Muscle layer of duodenum (tissue), 2 donors: ENCODE data around the gene CAPSL.
A peak's percentile ranks its signal among the peaks of the same experiment; 100 is the strongest.
"Not testable (repeated sequence)": the region's sequence is repeated elsewhere in the genome, so short reads cannot be mapped to it uniquely, and the experiment has no call there.

Experiments used
- H3K27ac ChIP-seq: one replicate; pipeline ENCODE4 v1.7.0; 2013; ENCODE audit warnings: mild to moderate bottlenecking, low read length
- H3K27me3 ChIP-seq: one replicate; pipeline ENCODE4 v1.7.0; 2013; ENCODE audit warnings: low read depth, mild to moderate bottlenecking, control low read depth, low read length
- H3K36me3 ChIP-seq, 2 donors: one replicate each; pipeline ENCODE4 v1.7.0; 2013; ENCODE audit warnings: low read length in 2 of 2, control low read depth in 1 of 2, mild to moderate bottlenecking in 1 of 2; ENCODE audit not compliant: insufficient read depth in 2 of 2, control insufficient read depth in 1 of 2
- H3K4me1 ChIP-seq, 2 donors: one replicate each; pipeline ENCODE4 v1.7.0; 2013; ENCODE audit warnings: low read length in 2 of 2, mild to moderate bottlenecking in 2 of 2, control low read depth in 1 of 2, moderate library complexity in 1 of 2; ENCODE audit not compliant: insufficient read depth in 2 of 2, control insufficient read depth in 1 of 2
- H3K4me3 ChIP-seq, 2 donors: one replicate each; pipeline ENCODE4 v1.7.0; 2013; ENCODE audit warnings: low read length in 2 of 2, low read depth in 1 of 2, mild to moderate bottlenecking in 1 of 2
- H3K9me3 ChIP-seq, 2 donors: one replicate each; pipeline ENCODE4 v1.7.0; 2013; ENCODE audit warnings: low read length in 2 of 2, control low read depth in 1 of 2, mild to moderate bottlenecking in 1 of 2; ENCODE audit not compliant: control insufficient read depth in 1 of 2
- donor health status: healthy.

The CAPSL gene

DNA sequence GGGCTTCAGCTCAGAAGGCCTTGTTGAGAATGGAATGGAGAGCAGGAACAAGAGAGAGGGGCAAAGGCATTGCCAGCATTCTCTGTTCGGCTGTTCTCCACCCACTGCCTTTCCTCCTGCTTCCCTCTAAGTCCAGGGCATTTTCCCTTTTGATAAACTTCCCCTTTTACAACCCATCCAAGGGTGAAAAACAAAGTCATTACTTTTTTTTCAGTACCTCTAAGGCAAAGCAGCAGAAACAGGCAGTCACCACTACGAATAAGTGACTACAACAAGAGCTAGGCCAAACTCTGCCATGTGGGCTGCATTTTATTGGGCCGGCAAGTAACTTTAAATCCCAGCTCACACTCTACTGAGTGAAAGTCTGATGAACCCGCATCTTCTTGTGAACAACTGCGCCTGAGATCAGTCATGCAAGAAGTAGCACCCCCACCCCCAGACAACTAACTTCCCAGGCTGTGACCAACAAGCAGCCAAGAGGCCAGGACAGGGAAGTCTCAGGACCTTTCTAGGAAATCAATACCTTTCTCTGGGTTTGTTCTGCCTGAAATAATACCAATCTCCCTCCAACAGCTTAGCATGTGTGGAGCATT is 68.6 kb downstream of the CAPSL start:
- H3K4me1 ChIP-seq, result no peaks in the 10 kb centered on the region
- no peak overlapping the region for H3K27ac ChIP-seq
- H3K36me3 ChIP-seq, result no peaks in the 10 kb centered on the region
- no peaks in the 10 kb centered on the region for H3K9me3 ChIP-seq
- no peaks in the 10 kb centered on the region for H3K27me3 ChIP-seq
- H3K4me3 ChIP-seq, result no peak overlapping the region

DNA sequence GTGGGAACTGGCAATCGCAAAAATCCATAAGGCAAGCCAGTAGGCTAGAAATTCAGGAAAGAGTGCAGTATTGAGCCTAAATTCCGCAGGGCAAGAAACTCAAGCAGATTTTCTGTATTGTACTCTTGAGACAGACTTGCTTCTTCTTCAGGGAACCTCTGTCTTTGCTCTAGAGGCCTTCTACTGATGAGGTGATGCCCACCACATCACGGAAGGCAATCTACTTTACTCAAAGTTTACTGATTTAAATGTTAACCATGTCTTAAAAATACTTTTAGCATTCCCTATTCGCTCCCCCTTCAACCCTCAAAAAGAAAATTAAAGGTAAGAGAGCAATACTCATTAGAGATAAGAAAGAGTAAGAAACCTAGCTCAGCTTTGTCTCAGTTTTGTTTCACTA is 70.4 kb downstream of the CAPSL start:
- no peaks in the 10 kb centered on the region for H3K4me1 ChIP-seq
- H3K27me3 ChIP-seq, result no peaks in the 10 kb centered on the region
- H3K36me3 ChIP-seq, result no peaks in the 10 kb centered on the region
- no peak overlapping the region for H3K27ac ChIP-seq
- H3K4me3 ChIP-seq, result no peak overlapping the region
- H3K9me3 ChIP-seq, result no peaks in the 10 kb centered on the region

DNA sequence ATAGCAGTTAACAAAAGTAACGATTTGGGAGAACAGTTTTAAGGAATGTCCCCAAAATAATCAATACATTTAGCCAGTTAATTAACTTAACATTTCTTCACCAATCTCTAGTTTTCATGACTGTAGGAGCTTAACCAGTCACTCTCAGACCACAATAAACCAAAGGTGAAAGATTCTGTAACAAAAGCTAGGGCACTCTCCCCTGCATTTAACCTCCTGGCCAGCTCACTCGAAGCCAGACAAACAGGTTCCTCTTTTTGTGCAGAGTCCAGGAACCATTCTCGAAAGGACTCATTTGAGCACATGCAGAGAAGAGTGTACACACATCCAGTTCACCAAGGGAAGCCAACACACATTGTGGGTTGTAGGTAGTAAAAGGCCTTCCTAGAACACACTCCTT is 75.3 kb downstream of the CAPSL start:
- Histone ChIP-seq H3K4me3 (no peak overlapping the region), H3K36me3 (no peaks in the 10 kb centered on the region), H3K27me3 (no peaks in the 10 kb centered on the region), H3K27ac (no peak overlapping the region), H3K4me1 (no peaks in the 10 kb centered on the region), H3K9me3 (no peaks in the 10 kb centered on the region)

DNA sequence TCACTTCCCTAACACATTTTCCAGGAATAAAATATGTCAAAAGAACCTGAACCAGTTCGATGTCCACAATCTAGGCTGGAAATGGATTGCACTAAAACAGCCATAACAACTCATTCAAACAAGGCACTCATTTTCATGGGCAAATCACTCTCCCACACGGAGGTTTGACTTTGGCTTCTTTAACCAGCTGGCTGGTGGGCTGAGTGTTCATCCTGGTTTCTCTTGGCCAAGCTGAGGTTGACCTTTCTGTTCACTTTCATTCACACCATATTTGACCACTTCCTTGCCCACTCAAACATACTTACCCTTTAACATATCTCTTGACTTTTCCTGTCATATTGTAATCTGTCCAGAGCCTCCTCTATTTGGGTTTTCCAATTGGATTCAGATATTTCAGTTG is 76.3 kb downstream of the CAPSL start:
- no peak overlapping the region for H3K27ac ChIP-seq
- H3K9me3 ChIP-seq, result no peaks in the 10 kb centered on the region
- H3K4me1 ChIP-seq, result no peaks in the 10 kb centered on the region
- no peaks in the 10 kb centered on the region for H3K27me3 ChIP-seq
- no peak overlapping the region for H3K4me3 ChIP-seq
- H3K36me3 ChIP-seq, result no peaks in the 10 kb centered on the region

DNA sequence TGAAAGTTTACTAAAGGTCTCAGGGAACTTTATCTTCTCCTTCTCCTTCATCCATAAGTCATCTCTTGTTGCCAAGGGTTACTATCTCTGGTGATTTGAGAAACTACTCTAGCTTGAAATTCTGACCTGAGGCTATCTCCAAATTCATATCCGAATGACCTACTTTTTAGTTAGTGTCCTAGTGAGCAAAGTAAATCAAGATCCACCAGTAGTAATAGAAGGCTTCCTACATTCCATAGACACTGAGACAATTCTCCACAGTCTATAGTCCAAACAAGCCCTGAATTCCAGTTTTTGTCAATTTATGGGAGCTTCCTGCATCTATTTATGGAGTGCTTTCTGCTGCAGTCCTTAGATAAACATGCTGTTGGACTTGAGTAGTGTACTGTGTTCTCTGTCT is 76.7 kb downstream of the CAPSL start:
- no peak overlapping the region for H3K27ac ChIP-seq
- no peaks in the 10 kb centered on the region for H3K9me3 ChIP-seq
- H3K4me1 ChIP-seq, result no peaks in the 10 kb centered on the region
- H3K4me3 ChIP-seq, result no peak overlapping the region
- H3K36me3 ChIP-seq, result no peaks in the 10 kb centered on the region
- no peaks in the 10 kb centered on the region for H3K27me3 ChIP-seq

DNA sequence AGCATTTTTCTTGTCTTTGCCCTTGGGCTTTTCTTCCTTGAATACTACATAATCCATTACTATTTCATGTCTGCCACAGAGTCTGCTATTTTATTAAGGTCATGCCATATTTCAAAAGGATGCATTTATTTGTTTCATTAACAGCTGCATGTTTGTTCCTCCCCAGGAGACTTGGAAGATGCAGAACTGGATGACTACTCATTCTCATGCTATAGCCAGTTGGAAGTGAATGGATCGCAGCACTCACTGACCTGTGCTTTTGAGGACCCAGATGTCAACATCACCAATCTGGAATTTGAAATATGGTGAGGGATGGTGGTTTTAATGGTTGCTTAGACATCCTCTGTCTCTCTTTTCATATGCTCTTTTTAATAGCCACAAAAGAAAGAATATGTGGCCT is 77.7 kb downstream of the CAPSL start:
- Histone ChIP-seq H3K36me3 (no peaks in the 10 kb centered on the region), H3K9me3 (no peaks in the 10 kb centered on the region), H3K4me3 (no peak overlapping the region), H3K4me1 (no peaks in the 10 kb centered on the region), H3K27me3 (no peaks in the 10 kb centered on the region), H3K27ac (no peak overlapping the region)

DNA sequence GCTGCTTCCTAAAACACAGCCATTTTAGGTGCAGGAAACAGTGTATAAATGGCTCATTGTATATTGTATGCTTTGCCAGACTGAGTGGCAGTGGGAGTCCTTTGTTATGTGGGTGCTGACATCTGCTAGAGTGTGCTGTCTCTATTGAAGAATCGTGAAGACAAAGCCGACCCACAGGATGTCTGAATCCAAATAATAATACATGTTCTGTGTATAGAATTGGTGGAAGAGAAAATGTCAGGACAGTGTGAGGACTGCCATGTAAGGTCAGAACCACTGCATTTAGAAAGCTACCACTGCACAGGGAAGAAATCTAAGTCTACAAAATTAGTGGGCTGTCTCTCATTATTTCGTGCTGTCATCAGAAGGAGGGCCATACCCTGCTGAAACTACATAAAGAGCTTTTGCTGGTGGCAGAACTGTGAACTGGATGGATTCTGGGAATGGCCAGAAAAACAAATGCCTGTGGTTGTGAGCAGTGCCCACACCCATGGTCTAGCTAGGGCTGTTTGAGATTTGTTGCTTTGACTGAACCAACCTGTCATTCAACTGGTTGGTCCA is 79.2 kb downstream of the CAPSL start:
- H3K4me3 ChIP-seq, result peak overlapping the region in 1 of 2 donors; percentile 11

DNA sequence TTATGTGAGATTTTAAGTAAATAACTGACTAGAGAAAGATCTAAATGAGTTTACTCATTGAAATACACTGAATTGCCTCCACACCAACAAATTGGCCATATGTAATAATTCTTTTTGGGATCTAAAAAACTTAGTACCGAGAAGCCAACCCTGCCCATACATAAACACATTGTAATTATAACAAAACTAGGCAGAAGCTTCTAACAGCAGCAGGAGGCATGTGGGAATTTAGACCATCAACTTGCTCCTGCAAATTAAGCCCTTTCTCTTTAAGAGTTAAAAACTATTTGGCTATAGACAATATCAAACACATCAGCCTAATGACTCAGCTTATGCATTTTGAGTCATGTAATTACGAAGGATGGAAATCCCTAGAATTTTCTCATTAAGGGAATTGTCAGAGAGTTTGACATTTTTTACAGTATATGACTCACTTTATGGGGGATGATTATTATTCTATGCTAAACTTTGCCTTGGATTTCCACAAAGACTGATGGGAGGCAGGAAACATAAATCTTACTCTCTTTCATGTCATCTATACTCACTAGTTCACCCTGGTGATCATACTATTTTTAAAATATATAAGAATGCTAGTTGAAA is 80.7 kb downstream of the CAPSL start:
- Histone ChIP-seq H3K27ac (no peak overlapping the region), H3K4me3 (no peak overlapping the region)

More for the DNA sequence above, 79.2 kb downstream of the CAPSL start:
- H3K9me3 ChIP-seq, result no peaks in the 10 kb centered on the region
- H3K27me3 ChIP-seq, result no peaks in the 10 kb centered on the region
- H3K36me3 ChIP-seq, result no peaks in the 10 kb centered on the region
- H3K4me1 ChIP-seq, result no peaks in the 10 kb centered on the region
- H3K27ac ChIP-seq, result peak overlapping the region; percentile 36

DNA sequence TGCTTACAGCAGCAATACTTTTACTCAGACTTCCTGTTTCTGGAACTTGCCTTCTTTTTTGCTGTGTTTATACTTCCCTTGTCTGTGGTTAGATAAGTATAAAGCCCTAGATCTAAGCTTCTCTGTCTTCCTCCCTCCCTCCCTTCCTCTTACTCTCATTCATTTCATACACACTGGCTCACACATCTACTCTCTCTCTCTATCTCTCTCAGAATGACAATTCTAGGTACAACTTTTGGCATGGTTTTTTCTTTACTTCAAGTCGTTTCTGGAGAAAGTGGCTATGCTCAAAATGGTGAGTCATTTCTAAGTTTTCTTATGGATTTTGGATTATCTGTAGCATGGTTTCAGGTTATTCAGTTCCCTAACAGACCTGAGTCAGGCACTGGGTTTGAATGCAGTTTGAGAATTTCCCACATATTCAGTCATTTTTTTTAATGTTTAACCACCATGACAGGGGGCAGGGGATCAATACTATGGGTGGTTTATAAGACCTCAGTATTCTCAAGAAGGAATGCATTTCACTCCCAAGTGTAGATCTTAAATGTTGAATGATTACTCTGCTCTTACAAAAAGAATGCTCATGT is 81.6 kb downstream of the CAPSL start, which contains the start of gene IL7R:
IL7R (plus strand) TSS at position 127 of the 587 bp plus-strand sequence; CDS start at position 214, 87 bp downstream.
- H3K27ac ChIP-seq, result no peak within 1 kb of the TSS
- no peak within 1 kb of the TSS for H3K4me3 ChIP-seq

More for the DNA sequence above, 80.7 kb downstream of the CAPSL start:
- H3K27me3 ChIP-seq, result no peaks in the 10 kb centered on the region
- no peaks in the 10 kb centered on the region for H3K36me3 ChIP-seq
- no peaks in the 10 kb centered on the region for H3K9me3 ChIP-seq
- no peaks in the 10 kb centered on the region for H3K4me1 ChIP-seq

DNA sequence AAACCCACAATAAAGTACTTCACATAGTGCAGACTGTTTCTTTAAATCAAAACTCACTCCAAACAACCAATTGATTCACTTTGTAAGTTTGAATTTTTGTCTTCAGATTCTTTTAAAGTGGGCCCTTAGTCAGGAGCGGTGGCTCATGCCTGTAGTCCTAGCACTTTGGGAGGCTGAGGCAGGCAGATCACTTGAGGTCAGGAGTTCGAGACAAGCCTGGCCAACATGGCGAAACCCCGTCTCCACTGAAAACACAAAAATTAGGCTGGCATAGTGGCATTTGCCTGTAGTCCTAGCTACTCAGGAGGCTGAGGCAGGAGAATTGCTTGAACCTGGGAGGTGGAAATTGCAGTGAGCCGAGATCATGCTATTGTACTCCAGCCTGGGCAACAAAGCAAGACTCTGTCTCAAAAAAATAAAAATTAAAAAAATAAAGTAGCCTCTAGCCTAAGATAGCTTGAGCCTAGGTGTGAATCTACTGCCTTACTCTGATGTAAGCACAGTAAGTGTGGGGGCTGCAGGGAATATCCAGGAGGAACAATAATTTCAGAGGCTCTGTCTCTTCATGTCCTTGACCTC is 82.1 kb downstream of the CAPSL start:
- not testable (repeated sequence) for H3K27ac ChIP-seq, H3K9me3 ChIP-seq, H3K4me3 ChIP-seq, H3K27me3 ChIP-seq, H3K4me1 ChIP-seq, H3K36me3 ChIP-seq

More for the DNA sequence above, 81.6 kb downstream of the CAPSL start, which contains the start of gene IL7R:
- H3K27me3 ChIP-seq, result no peaks in the 10 kb centered on the region
- H3K4me1 ChIP-seq, result no peaks in the 10 kb centered on the region
- H3K36me3 ChIP-seq, result no peaks in the 10 kb centered on the region
- no peaks in the 10 kb centered on the region for H3K9me3 ChIP-seq

DNA sequence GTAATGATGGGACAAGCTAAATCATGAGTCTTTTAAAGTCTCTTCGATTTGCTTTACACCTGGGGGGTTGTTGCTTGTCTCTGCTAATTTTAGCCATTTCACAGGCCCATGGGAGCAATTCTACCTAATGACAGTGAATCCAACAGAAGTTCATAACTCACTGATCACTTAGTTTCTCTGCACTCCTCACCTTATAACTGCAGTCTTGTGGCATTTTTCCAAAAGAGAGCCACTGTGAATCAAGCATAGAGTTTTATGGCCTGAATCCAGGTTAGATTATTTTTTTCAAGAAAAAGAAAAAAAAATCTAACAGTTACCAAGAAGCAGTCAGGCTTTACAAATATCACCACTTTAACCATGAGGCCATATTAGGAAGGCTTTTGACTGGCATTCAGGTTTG is 83.2 kb downstream of the CAPSL start:
- Histone ChIP-seq H3K36me3 (no peaks in the 10 kb centered on the region), H3K4me1 (no peaks in the 10 kb centered on the region), H3K9me3 (no peaks in the 10 kb centered on the region), H3K27ac (no peak overlapping the region), H3K27me3 (no peaks in the 10 kb centered on the region), H3K4me3 (no peak overlapping the region)
